GM23338 (cell line): Measurements from ENCODE around the gene C1QA. TPM values are rescaled to one million over a fixed set of nuclear protein-coding genes. Genes with fewer than 3 reads are reported as not detected.

Source experiments
- ATAC-seq: fragments of 200-7000 bp; cut with Tn5 transposase; 3 replicates; pipeline ENCODE4 v1.9.1; 2020
- DNase-seq: peaks from one replicate; pipeline ENCODE4 v3.0.0-alpha.2; 2015; ENCODE audit warnings: low spot score
- H2AFZ ChIP-seq: fragments of 200-600 bp; sonication (generic); 2 replicates; pipeline ENCODE4 v1.8.0; 2016; ENCODE audit warnings: antibody characterized with exemption, mild to moderate bottlenecking, moderate library complexity
- H3F3A ChIP-seq: fragments of 200-600 bp; sonication (generic); replicated peaks from 2 replicates; pipeline ENCODE4 v1.8.0; 2017; ENCODE audit warnings: antibody characterized with exemption, mixed run types, low read depth
- H3K27ac ChIP-seq: fragments of 200-600 bp; sonication (generic); 2 replicates; pipeline ENCODE4 v1.6.1; 2016; ENCODE audit warnings: low read depth
- H3K27me3 ChIP-seq: fragments of 200-600 bp; sonication (generic); 2 replicates; pipeline ENCODE4 v1.8.0; 2016; ENCODE audit warnings: mild to moderate bottlenecking, mixed run types, moderate library complexity; ENCODE audit not compliant: insufficient read depth
- H3K36me3 ChIP-seq: fragments of 200-600 bp; sonication (generic); 2 replicates; pipeline ENCODE4 v1.8.0; 2016; ENCODE audit warnings: mild to moderate bottlenecking; ENCODE audit not compliant: insufficient read depth
- H3K4me1 ChIP-seq: fragments of 200-600 bp; sonication (generic); 2 replicates; pipeline ENCODE4 v1.8.0; 2016; ENCODE audit warnings: mild to moderate bottlenecking, moderate library complexity; ENCODE audit not compliant: insufficient read depth
- H3K4me2 ChIP-seq: fragments of 200-600 bp; sonication (generic); 2 replicates; pipeline ENCODE4 v1.7.1; 2017; ENCODE audit warnings: mixed run types
- H3K4me3 ChIP-seq: fragments of 200-600 bp; sonication (generic); 2 replicates; pipeline ENCODE4 v1.6.1; 2016; ENCODE audit warnings: mixed run types
- H3K79me2 ChIP-seq: fragments of 200-600 bp; sonication (generic); replicated peaks from 2 replicates; pipeline ENCODE4 v1.8.0; 2017; ENCODE audit warnings: mild to moderate bottlenecking; ENCODE audit not compliant: insufficient read depth
- H3K9me2 ChIP-seq: fragments of 200-600 bp; sonication (generic); 2 replicates; pipeline ENCODE4 v1.8.0; 2017; ENCODE audit not compliant: insufficient read depth
- H4K20me1 ChIP-seq: fragments of 200-600 bp; sonication (generic); replicated peaks from 2 replicates; pipeline ENCODE4 v1.8.0; 2017; ENCODE audit warnings: mild to moderate bottlenecking; ENCODE audit not compliant: insufficient read depth
- H3K27ac Mint-ChIP-seq: 2 replicates; pipeline ENCODE4 v1.8.0; 2020; ENCODE audit warnings: inconsistent platforms, mild to moderate bottlenecking, moderate library complexity, mixed read lengths
- H3K27me3 Mint-ChIP-seq: 3 replicates; pipeline ENCODE4 v1.8.0; 2022; ENCODE audit warnings: low read depth, mild to moderate bottlenecking, moderate library complexity, mixed read lengths, inconsistent platforms; ENCODE audit not compliant: insufficient read depth, poor library complexity
- H3K36me3 Mint-ChIP-seq: 3 replicates; pipeline ENCODE4 v1.8.0; 2021; ENCODE audit warnings: low read depth, mild to moderate bottlenecking, inconsistent platforms, moderate library complexity, mixed read lengths
- H3K4me1 Mint-ChIP-seq: 3 replicates; pipeline ENCODE4 v1.8.0; 2020; ENCODE audit warnings: mild to moderate bottlenecking, inconsistent platforms, mixed read lengths
- H3K4me3 Mint-ChIP-seq: 3 replicates; pipeline ENCODE4 v1.8.0; 2021; ENCODE audit warnings: moderate library complexity, mild to moderate bottlenecking, inconsistent platforms, mixed read lengths
- H3K9me3 Mint-ChIP-seq: 3 replicates; pipeline ENCODE4 v1.8.0; 2020; ENCODE audit warnings: moderate library complexity, mild to moderate bottlenecking, inconsistent platforms, mixed read lengths
- CREB1 ChIP-seq: fragments of 250-450 bp; sonication (Bioruptor Pico); IDR thresholded peaks from 2 replicates; pipeline ENCODE4 v1.5.0; 2020; ENCODE audit warnings: low read depth, mild to moderate bottlenecking, moderate library complexity
- CTCF ChIP-seq, 2 experiments: fragments of 200-600 bp in 1 of 2; sonication (generic) in 1 of 2; conservative IDR thresholded peaks; 2 replicates each; pipeline versions ENCODE4 v1.5.1 to v1.6.1; 2016 to 2017; ENCODE audit warnings: antibody characterized with exemption in 2 of 2, low read depth in 2 of 2, mild to moderate bottlenecking in 2 of 2, moderate library complexity in 1 of 2
- ETS1 ChIP-seq: IDR thresholded peaks from 2 replicates; pipeline ENCODE4 v1.6.1; 2016; ENCODE audit warnings: antibody characterized with exemption
- EZH2 ChIP-seq: fragments of 200-600 bp; sonication (generic); IDR thresholded peaks from one replicate; pipeline ENCODE4 v1.8.0; 2017; ENCODE audit warnings: antibody characterized with exemption, mild to moderate bottlenecking, low read depth; ENCODE audit not compliant: unreplicated experiment
- EZH2phosphoT487 ChIP-seq: fragments of 200-600 bp; sonication (generic); IDR thresholded peaks from one replicate; pipeline ENCODE4 v1.8.1; 2018; ENCODE audit warnings: antibody characterized with exemption; ENCODE audit not compliant: unreplicated experiment
- JUNB ChIP-seq: IDR thresholded peaks from one replicate; pipeline ENCODE4 v1.6.1; 2016; ENCODE audit warnings: antibody characterized with exemption; ENCODE audit not compliant: unreplicated experiment
- NANOG ChIP-seq: IDR thresholded peaks from 2 replicates; pipeline ENCODE4 v1.6.1; 2016; ENCODE audit warnings: antibody characterized with exemption, borderline replicate concordance
- POLR2AphosphoS5 ChIP-seq: IDR thresholded peaks from 2 replicates; pipeline ENCODE4 v1.6.1; 2016; ENCODE audit warnings: antibody characterized with exemption, low read depth
- REST ChIP-seq: IDR thresholded peaks from one replicate; pipeline ENCODE4 v1.6.1; 2018; ENCODE audit warnings: antibody characterized with exemption; ENCODE audit not compliant: unreplicated experiment
- STAT1 ChIP-seq: IDR thresholded peaks from one replicate; pipeline ENCODE4 v1.6.1; 2016; ENCODE audit warnings: antibody characterized with exemption; ENCODE audit not compliant: unreplicated experiment
- ZNF114 ChIP-seq: fragments of 250-450 bp; sonication (Bioruptor Pico); IDR thresholded peaks from 2 replicates; pipeline ENCODE4 v1.5.0; 2020; ENCODE audit warnings: mild to moderate bottlenecking, moderate library complexity
- ZNF331 ChIP-seq: fragments of 250-450 bp; sonication (Bioruptor Pico); IDR thresholded peaks from 2 replicates; pipeline ENCODE4 v1.5.0; 2020; ENCODE audit warnings: low read depth, mild to moderate bottlenecking, moderate library complexity
- ZNF462 ChIP-seq: fragments of 250-450 bp; sonication (Bioruptor Pico); IDR thresholded peaks from 2 replicates; pipeline ENCODE4 v1.5.0; 2020; ENCODE audit warnings: mild to moderate bottlenecking, moderate library complexity
- polyA plus RNA-seq: library from polyadenylated mRNA; unstranded; fragments of >200 nt; fragmentation: Nextera tagmentation; extraction: Ambion mirVana; gene quantifications from 2 replicates; pipeline ENCODE4 v1.2.1, GENCODE V29; 2016
- total RNA-seq: library from RNA; depleted of rRNA; stranded (reverse); fragments of >200 nt; shearing (Covaris generic); gene quantifications from 2 replicates; pipeline ENCODE4 v1.2.3, GENCODE V29; 2014

Gene C1QA
- total and polyA plus RNA-seq, 2 experiments from 2014 or later, result not detected

GRCh38 chr1:22683547-22683946, 47.1 kb downstream of the C1QA start (continued):
- no peak for TF ChIP-seq NANOG

- Histone ChIP-seq H3K27ac (no peak overlapping the region), H3K4me1 (no peaks in the 10 kb centered on the region), H4K20me1 (no peaks in the 10 kb centered on the region), H3K79me2 (no peaks in the 10 kb centered on the region), H3K9me2 (no peaks in the 10 kb centered on the region), H2AFZ (0 out of 2 replicates have a peak overlapping the region, but pooled peaks have one; percentile 23), H3K4me2 (no peak overlapping the region), H3K4me3 (no peak overlapping the region), H3F3A (no peaks in the 10 kb centered on the region), H3K36me3 (no peaks in the 10 kb centered on the region), H3K27me3 (no peaks in the 10 kb centered on the region)
- DNase-seq (no peak), ATAC-seq (peak; percentile 64)
- TF ChIP-seq EZH2phosphoT487, result no peak
- no peak for TF ChIP-seq ETS1
- no peak for TF ChIP-seq ZNF462 (CRISPR knock-in tag)
- no peak for TF ChIP-seq CTCF (conservative IDR thresholded peaks at IDR 0.05; ENCODE audit: low read depth in 2 of 2)
- no peak for TF ChIP-seq JUNB
- no peak for TF ChIP-seq STAT1
- no peak for TF ChIP-seq EZH2
- TF ChIP-seq ZNF331 (CRISPR knock-in tag), result no peak
- no peak for TF ChIP-seq POLR2AphosphoS5
- TF ChIP-seq REST, result no peak
- TF ChIP-seq CREB1 (CRISPR knock-in tag), result no peak
- no peak for TF ChIP-seq NANOG
- TF ChIP-seq ZNF114 (CRISPR knock-in tag), result no peak
- Mint-ChIP-seq H3K27ac (no peak overlapping the region), H3K27me3 (peaks cover 9% of the 10 kb centered on the region), H3K4me1 (peaks cover 7% of the 10 kb centered on the region), H3K36me3 (no peaks in the 10 kb centered on the region), H3K4me3 (no peak overlapping the region), H3K9me3 (no peaks in the 10 kb centered on the region)
These were observed 49.2 kb downstream of the C1QA start for GRCh38 chr1:22685591-22686059.
